ENCODE results near the gene LRRC75A.

DNA sequence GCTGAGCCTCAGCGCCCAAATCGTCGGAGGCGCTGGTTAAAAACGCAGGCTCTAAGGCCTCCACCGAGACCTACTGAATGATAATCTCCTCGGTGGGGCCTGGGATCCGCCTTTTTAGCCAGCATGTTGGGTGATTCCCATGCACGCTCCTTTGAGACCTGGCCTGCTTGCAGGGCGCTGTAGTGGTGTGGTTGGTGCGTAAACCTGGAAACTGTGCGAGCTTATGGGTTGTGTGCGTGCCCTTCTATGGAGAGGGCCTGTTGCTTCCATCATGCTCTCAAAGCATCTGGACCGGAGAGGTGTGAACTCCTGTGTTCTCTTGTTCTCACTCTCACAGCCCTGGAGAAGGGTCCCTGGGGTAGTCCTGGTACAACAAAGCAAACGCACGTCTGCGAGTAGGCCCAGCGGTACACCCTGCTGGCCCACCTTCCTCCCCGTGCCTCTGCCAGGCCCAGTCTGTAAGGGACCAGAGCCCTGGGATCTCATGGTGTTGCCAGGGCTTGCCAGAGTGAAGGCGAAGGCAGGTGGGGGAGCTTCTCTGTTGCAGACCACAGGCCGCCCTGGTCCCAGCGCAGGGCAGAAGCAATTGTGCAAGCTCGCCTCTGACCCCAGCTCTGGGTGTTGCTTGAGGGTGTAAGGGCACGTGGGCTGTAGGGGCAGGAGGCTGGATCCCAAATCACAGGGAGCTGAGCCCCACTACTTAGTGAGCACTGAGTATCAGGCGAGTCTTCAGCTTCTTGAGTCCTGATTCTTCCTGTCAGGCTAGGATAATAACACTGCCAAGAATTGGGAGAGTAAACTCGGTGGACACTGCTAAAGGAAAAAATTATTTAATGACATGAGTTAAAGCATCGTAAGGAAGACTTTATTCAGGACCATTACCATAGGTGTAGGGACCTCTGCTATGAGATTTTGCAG, 879 bp upstream of the LRRC75A start:
- TF ChIP-seq, protein P1, sequence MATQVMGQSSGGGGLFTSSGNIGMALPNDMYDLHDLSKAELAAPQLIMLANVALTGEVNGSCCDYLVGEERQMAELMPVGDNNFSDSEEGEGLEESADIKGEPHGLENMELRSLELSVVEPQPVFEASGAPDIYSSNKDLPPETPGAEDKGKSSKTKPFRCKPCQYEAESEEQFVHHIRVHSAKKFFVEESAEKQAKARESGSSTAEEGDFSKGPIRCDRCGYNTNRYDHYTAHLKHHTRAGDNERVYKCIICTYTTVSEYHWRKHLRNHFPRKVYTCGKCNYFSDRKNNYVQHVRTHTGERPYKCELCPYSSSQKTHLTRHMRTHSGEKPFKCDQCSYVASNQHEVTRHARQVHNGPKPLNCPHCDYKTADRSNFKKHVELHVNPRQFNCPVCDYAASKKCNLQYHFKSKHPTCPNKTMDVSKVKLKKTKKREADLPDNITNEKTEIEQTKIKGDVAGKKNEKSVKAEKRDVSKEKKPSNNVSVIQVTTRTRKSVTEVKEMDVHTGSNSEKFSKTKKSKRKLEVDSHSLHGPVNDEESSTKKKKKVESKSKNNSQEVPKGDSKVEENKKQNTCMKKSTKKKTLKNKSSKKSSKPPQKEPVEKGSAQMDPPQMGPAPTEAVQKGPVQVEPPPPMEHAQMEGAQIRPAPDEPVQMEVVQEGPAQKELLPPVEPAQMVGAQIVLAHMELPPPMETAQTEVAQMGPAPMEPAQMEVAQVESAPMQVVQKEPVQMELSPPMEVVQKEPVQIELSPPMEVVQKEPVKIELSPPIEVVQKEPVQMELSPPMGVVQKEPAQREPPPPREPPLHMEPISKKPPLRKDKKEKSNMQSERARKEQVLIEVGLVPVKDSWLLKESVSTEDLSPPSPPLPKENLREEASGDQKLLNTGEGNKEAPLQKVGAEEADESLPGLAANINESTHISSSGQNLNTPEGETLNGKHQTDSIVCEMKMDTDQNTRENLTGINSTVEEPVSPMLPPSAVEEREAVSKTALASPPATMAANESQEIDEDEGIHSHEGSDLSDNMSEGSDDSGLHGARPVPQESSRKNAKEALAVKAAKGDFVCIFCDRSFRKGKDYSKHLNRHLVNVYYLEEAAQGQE (IDR thresholded peaks at IDR 0.05; ENCODE audit: insufficient read depth in 1 of 2, low read depth in 2 of 2, low read length in 2 of 2): no peak
- TF ChIP-seq SIN3A (IDR thresholded peaks at IDR 0.05; ENCODE audit: borderline replicate concordance, insufficient read depth, low read length) (no peak), TAF1 (IDR thresholded peaks at IDR 0.05; ENCODE audit: borderline replicate concordance, insufficient read depth, low read length) (no peak), POLR2AphosphoS5 (IDR thresholded peaks at IDR 0.05; ENCODE audit: low read depth, low read length) (no peak), FOXP2 (optimal IDR thresholded peaks at IDR 0.05; ENCODE audit: borderline replicate concordance, extremely low read depth, extremely low read length, insufficient read depth) (no peak)
